ENCODE results near the gene CABP1.

CABP1 gene

GRCh38 chr12:120598674-120599463, 41.6 kb upstream of the CABP1 start:
- TF ChIP-seq SIN3A (IDR thresholded peaks at IDR 0.05; ENCODE audit: borderline replicate concordance, insufficient read depth, low read length) (no peak), FOXP2 (optimal IDR thresholded peaks at IDR 0.05; ENCODE audit: borderline replicate concordance, extremely low read depth, extremely low read length, insufficient read depth) (no peak), REST (IDR thresholded peaks at IDR 0.05; ENCODE audit: insufficient read depth in 1 of 2, low read depth in 2 of 2, low read length in 2 of 2) (no peak), POLR2AphosphoS5 (IDR thresholded peaks at IDR 0.05; ENCODE audit: low read depth, low read length) (no peak), TAF1 (IDR thresholded peaks at IDR 0.05; ENCODE audit: borderline replicate concordance, insufficient read depth, low read length) (no peak)

GRCh38 chr12:120599672-120600552, 40.5 kb upstream of the CABP1 start:
- TF ChIP-seq POLR2AphosphoS5 (IDR thresholded peaks at IDR 0.05; ENCODE audit: low read depth, low read length) (no peak), REST (IDR thresholded peaks at IDR 0.05; ENCODE audit: insufficient read depth in 1 of 2, low read depth in 2 of 2, low read length in 2 of 2) (no peak), FOXP2 (optimal IDR thresholded peaks at IDR 0.05; ENCODE audit: borderline replicate concordance, extremely low read depth, extremely low read length, insufficient read depth) (no peak), TAF1 (IDR thresholded peaks at IDR 0.05; ENCODE audit: borderline replicate concordance, insufficient read depth, low read length) (no peak), SIN3A (IDR thresholded peaks at IDR 0.05; ENCODE audit: borderline replicate concordance, insufficient read depth, low read length) (no peak)

- no peak for TF ChIP-seq FOXP2 (optimal IDR thresholded peaks at IDR 0.05; ENCODE audit: borderline replicate concordance, extremely low read depth, extremely low read length, insufficient read depth)
- TF ChIP-seq REST (IDR thresholded peaks at IDR 0.05; ENCODE audit: insufficient read depth in 1 of 2, low read depth in 2 of 2, low read length in 2 of 2), result no peak
- no peak for TF ChIP-seq TAF1 (IDR thresholded peaks at IDR 0.05; ENCODE audit: borderline replicate concordance, insufficient read depth, low read length)
- TF ChIP-seq SIN3A (IDR thresholded peaks at IDR 0.05; ENCODE audit: borderline replicate concordance, insufficient read depth, low read length), result no peak
- TF ChIP-seq POLR2AphosphoS5 (IDR thresholded peaks at IDR 0.05; ENCODE audit: low read depth, low read length), result no peak
Observed at GRCh38 chr12:120610560-120610959, 29.9 kb upstream of the CABP1 start.

- TF ChIP-seq FOXP2 (optimal IDR thresholded peaks at IDR 0.05; ENCODE audit: borderline replicate concordance, extremely low read depth, extremely low read length, insufficient read depth), result no peak
- no peak for TF ChIP-seq SIN3A (IDR thresholded peaks at IDR 0.05; ENCODE audit: borderline replicate concordance, insufficient read depth, low read length)
- TF ChIP-seq REST (IDR thresholded peaks at IDR 0.05; ENCODE audit: insufficient read depth in 1 of 2, low read depth in 2 of 2, low read length in 2 of 2), result no peak
- TF ChIP-seq POLR2AphosphoS5 (IDR thresholded peaks at IDR 0.05; ENCODE audit: low read depth, low read length), result no peak
- no peak for TF ChIP-seq TAF1 (IDR thresholded peaks at IDR 0.05; ENCODE audit: borderline replicate concordance, insufficient read depth, low read length)
Observed at GRCh38 chr12:120614848-120615247, 25.6 kb upstream of the CABP1 start.

Measured in PFSK-1 (cell line).